Stimulated activated CD8-positive, alpha-beta memory T cell treated with anti-CD3 and anti-CD28 coated beads, Interleukin-15, amount 100 ng/mL, for 48 hours (primary cell): ENCODE measurements around the gene IZUMO1.
"Not testable (repeated sequence)": the region's sequence is repeated elsewhere in the genome, so short reads cannot be mapped to it uniquely, and the experiment has no call there.

Source experiments
- DNase-seq, 2 donors: peaks; one replicate each; pipeline ENCODE4 v3.0.0-alpha.2; 2020; ENCODE audit warnings: low read depth in 2 of 2

The IZUMO1 gene

DNA sequence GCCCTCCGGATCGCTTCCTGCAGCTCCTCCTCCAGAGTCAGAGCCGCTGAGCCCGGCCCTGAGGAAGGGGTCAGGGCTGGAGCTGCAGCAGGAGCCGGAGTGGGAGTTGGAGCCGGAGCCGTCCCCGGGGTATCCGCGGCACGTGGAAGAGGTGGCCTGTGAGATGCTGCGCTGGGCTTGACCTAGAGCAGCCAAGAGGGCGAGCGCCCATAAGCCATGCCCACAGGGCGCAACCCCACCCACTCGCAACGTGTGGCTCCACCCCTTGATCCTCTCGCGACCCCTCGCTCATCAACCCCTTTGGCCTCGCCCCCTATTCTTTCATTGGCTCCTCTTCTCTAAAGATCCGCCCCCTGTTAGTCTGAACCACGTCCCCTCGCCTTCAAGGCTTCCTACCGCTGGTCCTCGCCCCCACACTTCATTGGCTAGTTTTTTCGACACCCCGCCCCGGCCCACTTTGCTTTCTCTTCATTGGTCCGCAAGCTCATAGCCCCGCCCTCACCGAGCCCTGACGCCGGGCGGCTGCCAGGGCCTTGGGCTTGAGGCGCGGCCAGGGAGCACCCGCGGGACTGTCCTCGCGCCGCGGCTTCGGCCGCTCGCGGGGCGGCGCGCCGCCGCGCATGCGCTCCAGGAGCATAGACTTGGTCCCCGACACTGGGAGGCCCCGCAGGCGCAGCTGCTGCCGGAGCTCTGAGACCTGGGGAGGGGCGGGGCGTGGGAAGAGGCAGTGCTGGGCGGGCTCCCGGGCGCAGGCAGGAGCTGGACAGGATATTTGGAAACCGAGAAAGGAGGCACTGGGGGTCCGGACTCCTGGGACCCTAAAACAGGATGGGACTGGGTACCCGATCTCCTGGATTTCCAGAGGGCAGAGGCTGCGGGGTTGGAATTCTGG lies 32.6 kb downstream of the IZUMO1 start:
- peak; percentile 98 for DNase-seq

DNA sequence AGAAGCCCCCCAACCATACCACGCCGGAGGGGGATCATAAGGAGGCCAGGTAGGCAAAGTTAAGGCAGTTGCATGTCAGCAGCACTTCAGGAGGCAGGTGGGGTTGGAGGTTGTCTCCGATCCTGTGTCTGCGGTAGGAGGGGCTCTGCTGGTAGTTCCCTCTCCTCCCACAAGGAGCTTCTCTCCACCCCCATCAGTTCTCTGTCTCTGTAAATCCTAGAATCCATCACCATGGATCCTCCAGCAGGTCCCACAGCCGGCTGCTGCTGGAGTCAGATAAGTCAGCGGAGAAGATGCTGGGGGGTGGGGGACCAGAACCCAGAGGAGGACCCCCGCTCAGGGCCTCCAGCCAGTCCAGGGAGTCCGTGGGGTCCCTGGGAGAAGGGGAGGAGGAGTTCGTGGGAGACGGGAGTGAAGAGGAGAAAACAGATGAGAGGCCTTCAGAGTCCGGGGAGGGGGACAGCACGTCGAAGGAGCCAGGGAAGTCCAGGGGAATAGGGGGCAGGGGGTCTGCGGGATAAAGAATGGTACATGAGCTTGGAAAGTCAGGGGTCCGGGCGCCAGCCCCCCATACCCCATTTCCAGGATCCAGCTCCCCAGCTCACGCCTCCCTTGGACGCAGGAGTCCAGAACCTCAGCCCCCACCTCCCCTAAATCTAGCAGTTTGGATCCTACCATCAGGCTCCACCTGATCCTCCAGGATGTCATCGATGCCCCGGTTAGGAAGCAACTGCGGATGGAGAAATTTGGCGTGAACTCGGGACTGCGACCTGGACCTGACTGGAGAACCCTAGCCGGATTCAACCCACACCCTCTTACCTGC lies 33.5 kb downstream of the IZUMO1 start:
- no peak for DNase-seq

DNA sequence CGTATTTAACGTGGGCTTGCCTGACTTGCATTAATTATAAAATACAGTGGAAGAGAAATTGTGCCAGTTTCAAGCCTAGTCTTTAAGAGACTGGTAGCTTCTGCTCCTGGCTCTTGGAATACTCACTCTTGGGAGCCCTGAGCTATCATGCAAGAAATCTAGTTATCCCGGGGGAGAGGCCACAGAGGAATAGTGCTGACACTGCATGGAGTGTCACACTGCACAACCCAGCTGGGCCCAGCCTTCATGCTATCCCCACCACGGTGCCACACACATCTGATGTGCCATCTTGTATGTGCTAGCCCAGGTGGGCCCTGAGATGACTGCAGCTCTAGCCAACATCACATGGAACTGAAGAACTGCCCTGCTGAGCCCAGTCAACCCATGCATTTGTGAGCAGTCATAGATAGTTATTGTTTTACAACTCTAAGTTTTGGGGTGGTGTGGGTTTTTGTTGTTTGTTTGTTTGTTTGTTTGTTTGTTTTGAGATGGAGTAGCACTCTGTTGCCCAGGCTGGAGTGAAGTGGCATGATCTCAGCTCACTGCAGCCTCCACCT lies 35.5 kb downstream of the IZUMO1 start:
- DNase-seq = no peak

DNA sequence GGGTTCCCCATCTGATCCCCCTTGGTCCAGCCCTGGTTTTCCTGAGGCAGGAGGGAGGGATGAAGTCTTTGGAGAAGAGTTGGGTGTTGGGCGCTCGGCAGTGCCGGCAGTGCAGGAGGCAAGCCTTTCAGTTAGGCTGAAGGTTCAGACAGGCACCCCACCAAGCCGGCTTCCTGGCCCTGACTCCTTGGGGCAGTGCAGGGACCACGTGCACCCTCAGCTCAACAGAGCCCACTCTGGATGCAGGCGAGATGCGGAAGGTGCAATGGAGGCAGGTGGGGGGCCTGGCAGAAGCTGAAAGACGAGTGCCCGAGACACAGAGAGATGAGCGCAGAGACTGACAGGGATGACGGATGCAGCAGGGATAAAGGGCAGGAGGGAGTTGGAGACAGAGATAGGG lies 38.2 kb downstream of the IZUMO1 start:
- no peak for DNase-seq

DNA sequence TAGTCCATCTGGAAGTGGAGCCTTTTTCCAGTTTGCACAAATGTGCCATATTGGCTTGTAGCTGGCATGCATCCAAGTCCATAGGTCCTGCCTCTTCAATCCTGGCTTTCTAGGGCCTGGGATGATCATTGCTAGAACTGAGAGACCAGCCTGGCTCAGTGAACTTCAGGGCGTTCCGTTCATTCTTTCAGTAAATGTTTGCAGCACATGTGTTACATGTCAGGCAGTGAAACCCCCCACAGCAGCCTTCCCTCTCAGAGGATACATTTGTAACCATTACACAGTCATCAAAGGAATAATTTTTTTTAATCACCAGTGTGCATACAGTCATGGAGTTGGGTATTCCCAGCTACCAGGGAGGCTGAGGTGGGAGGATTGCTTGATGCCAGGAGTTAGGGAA lies 41.3 kb downstream of the IZUMO1 start:
- DNase-seq = no peak

DNA sequence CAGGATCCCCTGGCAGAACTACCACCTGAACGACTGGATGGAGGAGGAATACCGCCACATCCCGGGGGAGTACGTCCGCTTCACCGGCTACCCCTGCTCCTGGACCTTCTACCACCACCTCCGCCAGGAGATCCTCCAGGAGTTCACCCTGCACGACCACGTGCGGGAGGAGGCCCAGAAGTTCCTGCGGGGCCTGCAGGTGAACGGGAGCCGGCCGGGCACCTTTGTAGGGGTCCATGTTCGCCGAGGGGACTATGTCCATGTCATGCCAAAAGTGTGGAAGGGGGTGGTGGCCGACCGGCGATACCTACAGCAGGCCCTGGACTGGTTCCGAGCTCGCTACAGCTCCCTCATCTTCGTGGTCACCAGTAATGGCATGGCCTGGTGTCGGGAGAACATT lies 43.4 kb downstream of the IZUMO1 start:
- DNase-seq = no peak

DNA sequence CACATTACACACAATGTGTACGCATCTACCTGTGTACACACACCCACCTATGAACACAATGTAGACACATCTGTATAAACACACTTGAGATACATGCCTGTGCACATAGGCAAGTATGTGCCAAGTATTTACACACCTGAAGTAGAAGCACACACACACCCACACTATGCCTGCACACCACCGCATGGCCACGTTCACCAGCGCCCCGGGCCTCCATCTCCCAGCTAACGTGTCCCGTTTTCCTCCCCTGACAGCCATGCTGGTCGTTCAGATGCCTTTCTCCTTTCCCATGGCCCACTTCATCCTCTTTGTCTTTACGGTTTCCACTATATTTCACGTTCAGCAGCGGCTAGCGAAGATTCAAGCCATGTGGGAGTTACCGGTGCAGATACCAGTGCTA lies 44.0 kb downstream of the IZUMO1 start:
- no peak for DNase-seq

DNA sequence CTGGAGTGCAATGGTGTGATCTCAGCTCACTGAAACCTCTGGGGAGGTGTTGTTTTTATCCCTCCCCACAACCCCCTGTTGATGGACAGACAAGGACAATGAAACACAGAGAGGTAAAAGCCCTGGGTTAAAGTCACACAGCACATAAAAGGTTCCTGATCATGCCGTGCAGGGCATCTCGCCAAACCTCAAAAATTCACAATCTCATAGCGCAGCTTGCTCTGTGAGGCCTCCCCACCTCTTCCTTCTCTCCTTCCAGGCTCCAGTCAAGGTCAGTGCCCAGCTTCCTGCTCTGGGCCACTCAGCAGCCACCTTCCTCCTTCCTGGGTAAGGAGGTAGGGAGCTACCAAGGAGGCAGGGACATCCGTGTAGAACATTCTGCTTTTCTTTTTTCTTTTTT lies 48.7 kb downstream of the IZUMO1 start:
- DNase-seq = no peak

DNA sequence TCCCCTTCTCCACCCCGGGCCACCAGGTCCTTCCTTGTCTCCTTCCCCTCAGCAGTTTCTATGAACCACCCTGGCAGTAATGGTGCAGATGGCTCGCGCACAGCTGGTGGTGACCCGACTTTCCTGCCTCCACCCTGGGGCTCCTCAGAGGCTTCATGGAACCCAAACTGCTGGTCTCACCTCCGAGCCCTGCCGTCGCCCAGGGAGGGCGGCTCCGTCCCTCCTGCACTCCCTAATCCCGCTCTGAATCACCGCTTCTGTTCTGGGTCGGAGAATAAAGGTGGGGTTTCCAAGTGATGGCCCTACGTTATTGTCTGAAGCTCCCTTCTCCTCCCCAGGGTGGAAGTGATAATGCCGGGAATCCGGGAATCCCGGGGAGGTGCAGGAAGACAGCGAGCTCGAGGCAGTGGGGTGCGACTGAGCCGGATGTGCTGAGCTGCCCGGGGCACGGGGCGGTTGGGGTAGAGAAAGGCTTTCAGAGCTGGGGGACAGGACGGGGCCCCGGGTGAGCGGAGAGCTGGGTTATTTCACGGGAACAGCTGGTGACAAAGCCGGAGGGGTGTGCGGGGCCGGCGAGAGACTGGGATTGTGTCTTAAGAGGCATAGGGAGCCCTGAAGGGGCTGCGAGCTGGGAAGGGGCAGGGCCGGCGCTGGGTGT lies 50.2 kb downstream of the IZUMO1 start:
- no peak for DNase-seq

DNA sequence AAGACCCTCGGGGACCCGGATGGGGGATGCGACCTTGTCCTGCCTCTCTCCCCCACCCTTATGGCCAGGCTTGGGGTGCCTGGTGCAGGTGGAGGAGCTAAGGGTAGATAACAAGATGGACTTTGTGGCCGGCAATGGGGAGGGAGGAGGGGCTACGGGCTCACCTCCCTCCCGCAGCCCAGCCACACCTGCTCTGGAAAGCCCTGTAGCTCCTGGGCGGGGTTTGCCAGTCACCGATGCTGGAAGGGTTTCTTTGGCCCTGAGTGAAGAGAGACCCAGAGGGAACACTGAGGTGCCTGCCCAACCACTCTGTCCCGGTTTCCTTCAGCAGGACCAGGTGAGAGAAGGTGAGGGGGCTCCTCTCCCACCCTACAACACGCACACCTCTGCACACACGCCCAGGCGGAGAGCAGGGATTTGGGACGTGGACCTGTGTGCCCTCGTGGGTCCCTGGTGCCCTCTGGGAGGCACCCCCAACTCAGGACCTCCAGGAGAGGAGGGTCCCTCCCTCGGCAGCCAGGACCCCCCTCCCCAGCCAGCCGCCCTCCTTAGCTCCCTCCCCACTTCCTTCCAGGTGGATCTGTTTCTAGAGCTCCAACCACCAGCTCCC lies 50.9 kb downstream of the IZUMO1 start, which contains the start of gene FUT2:
Gene FUT2 (plus strand): TSS at position 229 of the 610 bp plus-strand sequence. CDS start 6,986 bp downstream, outside the sequence.
- DNase-seq = no peak

DNA sequence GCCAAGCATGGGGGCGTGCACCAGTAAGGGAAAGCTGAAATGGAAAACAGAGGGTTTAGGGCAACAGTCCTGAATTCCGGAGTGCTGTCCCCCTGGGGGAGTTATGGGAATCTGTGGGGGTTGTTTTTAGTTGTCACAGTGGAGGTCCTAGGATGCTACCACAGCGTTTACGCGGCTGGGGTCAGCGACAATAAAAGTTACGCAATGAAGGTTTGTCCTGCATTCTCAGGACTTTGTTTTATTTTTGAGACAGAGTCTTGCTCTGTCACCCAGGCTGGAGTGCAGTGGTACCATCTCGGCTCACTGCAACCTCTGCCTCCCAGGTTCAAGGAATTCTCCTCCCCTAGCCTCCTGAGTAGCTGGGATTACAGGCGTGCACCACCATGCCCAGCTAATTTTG lies 53.1 kb downstream of the IZUMO1 start:
- not testable (repeated sequence) for DNase-seq
